Naive thymus-derived CD8-positive, alpha-beta T cell (primary cell): ENCODE results near the gene HDAC9. TPM values are rescaled to one million over a fixed set of nuclear protein-coding genes. Genes with fewer than 3 reads are reported as not detected.

ENCODE experiments used
- ATAC-seq, 2 donors: fragments of 150-1000 bp; cut with Tn5 transposase in 1 of 2; sonication (Bioruptor Pico), chemical (Tn5 transposase) in 1 of 2; 1 replicate in 1 of 2; 2 replicates in 1 of 2; pipeline ENCODE4 v1.10.0; 2021; ENCODE audit warnings: mild to moderate bottlenecking in 2 of 2, moderate library complexity in 2 of 2
- POLR2A ChIA-PET: fragments of 350-600 bp; sonication (Branson Sonifier 250); formaldehyde crosslinking; loops from one replicate; lab custom pipeline; 2021; ENCODE audit warnings: antibody characterized with exemption; lab: Charles Lee
- DNase-seq, 10 donors: peaks; one replicate each; pipeline versions ENCODE4 v3.0.0 to v3.0.0-alpha.2; 2020 to 2022
- H3K27ac Mint-ChIP-seq, 10 donors: one replicate each; pipeline ENCODE4 v1.8.0; 2020 to 2022; ENCODE audit warnings: mild to moderate bottlenecking in 10 of 10, mixed read lengths in 10 of 10, moderate library complexity in 4 of 10, inconsistent platforms in 1 of 10
- H3K27me3 Mint-ChIP-seq, 5 donors: one replicate each; pipeline ENCODE4 v1.8.0; 2021 to 2022; ENCODE audit warnings: mixed read lengths in 5 of 5
- H3K36me3 Mint-ChIP-seq, 3 donors: one replicate each; pipeline ENCODE4 v1.8.0; 2020 to 2022; ENCODE audit warnings: mixed read lengths in 3 of 3, mild to moderate bottlenecking in 2 of 3, inconsistent platforms in 1 of 3
- H3K4me1 Mint-ChIP-seq, 4 donors: one replicate each; pipeline ENCODE4 v1.8.0; 2021 to 2022; ENCODE audit warnings: mixed read lengths in 4 of 4
- H3K4me3 Mint-ChIP-seq, 10 donors: one replicate each; pipeline ENCODE4 v1.8.0; 2020 to 2022; ENCODE audit warnings: mild to moderate bottlenecking in 10 of 10, mixed read lengths in 10 of 10, moderate library complexity in 6 of 10, inconsistent platforms in 1 of 10
- H3K9me3 Mint-ChIP-seq, 9 donors: one replicate each; pipeline ENCODE4 v1.8.0; 2020 to 2022; ENCODE audit warnings: mixed read lengths in 9 of 9, mild to moderate bottlenecking in 3 of 9, inconsistent platforms in 1 of 9, moderate library complexity in 1 of 9
- polyA plus RNA-seq, 3 donors: library from polyadenylated mRNA; unstranded; fragments of 300-500 nt; fragmentation: Illumina TruSeq; gene quantifications; one replicate each; pipeline ENCODE4 v1.2.3, GENCODE V29; 2021
- total RNA-seq, 8 experiments: library from RNA in 2 of 8; stranded (reverse) in 2 of 8; gene quantifications; one replicate each; pipeline ENCODE4 v1.2.3 and lab custom pipeline; 2021 to 2026

Gene HDAC9
- total and polyA plus RNA-seq, 5 experiments from 2014 or later: 0.03 to 3.1 (median 2.0) TPM

DNA sequence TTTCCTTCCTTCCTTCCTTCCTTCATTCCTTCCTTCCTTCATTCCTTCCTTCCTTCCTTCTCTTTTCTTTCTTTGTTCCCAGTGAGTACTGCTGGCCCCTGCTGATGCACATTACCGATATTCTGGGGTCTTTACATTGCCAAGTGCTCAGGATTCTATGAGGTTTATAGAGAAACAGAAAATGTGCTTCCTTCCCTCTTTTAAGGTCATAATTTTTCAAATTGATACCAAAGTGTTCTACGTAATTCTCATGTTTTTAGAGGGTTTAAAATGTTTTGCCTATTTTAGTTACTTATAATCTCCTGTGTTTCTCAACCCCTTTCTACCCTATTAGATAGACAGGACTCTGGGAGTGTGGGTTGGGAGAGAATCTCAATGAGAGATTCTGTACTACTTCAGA lies 291.2 kb downstream of the HDAC9 start:
- DNase-seq: no peak
- H3K4me3 Mint-ChIP-seq: no peak overlapping the region
- H3K9me3 Mint-ChIP-seq: peaks cover 0 to 33% (median 5%) of the 10 kb centered on the region in 9 donors
- no peak for ATAC-seq
- POLR2A ChIA-PET: no interaction called here
- H3K4me1 Mint-ChIP-seq: no peaks in the 10 kb centered on the region
- no peak overlapping the region for H3K27ac Mint-ChIP-seq
- H3K27me3 Mint-ChIP-seq: no peaks in the 10 kb centered on the region
- peaks cover 0 to 2% (median 0%) of the 10 kb centered on the region in 3 donors for H3K36me3 Mint-ChIP-seq

DNA sequence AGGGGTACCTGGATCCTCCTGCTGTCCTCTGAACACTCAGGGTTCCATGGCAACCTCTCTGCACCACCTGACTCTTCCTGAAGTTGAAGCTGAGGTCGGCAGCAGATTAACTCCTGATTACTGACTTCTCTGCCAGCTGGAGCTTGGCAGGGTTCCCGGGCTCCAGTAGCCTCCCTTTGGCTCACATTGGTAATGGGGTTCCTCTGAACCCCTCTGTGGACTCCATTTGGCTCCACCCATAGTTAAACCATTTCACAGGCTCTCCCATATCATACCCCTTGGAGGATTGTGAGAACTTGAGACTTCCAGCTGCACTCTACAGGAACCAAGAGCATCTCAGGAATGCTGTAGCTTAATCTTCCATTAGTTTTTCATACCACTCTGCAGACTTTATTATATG lies 292.5 kb downstream of the HDAC9 start:
- no peak for DNase-seq
- peaks cover 0 to 33% (median 5%) of the 10 kb centered on the region in 9 donors for H3K9me3 Mint-ChIP-seq
- no peak for ATAC-seq
- POLR2A ChIA-PET: no interaction called here
- H3K27ac Mint-ChIP-seq: no peak overlapping the region
- H3K4me3 Mint-ChIP-seq: no peak overlapping the region
- no peaks in the 10 kb centered on the region for H3K27me3 Mint-ChIP-seq
- no peaks in the 10 kb centered on the region for H3K4me1 Mint-ChIP-seq
- H3K36me3 Mint-ChIP-seq: peaks cover 0 to 2% (median 0%) of the 10 kb centered on the region in 3 donors

DNA sequence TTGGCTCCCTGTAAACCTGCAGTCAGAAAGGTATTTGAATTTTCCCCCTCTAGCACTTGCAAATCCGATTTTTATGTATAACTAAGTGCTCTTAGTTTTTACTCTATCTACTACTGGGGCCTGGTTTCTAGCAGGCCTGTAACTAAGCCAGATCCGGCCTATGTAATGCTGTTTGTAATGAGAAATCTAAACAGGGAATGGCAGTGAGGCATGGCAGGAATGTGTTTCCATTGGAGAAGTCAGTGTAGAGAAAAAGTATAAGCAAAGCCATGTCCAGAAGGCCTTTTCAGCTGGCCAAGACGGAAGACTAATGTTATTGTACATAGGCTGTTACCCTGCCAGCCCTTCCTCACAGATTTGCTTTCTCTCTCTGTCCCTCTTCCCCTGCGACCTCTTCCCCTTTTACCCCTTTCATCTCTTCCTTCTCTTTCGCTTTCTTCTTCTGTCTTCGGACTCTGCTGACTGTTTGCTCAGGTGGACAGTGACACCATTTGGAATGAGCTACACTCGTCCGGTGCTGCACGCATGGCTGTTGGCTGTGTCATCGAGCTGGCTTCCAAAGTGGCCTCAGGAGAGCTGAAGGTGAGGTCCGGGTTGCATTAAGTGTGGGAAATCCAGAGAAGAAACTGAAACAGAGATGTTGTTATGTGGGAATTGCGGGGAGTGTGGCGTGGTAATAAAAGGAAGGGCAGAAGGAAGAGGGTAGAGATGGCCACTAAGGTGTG lies 297.5 kb downstream of the HDAC9 start:
- POLR2A ChIA-PET: no interaction called here
- Mint-ChIP-seq H3K4me3 (no peak overlapping the region), H3K27me3 (no peaks in the 10 kb centered on the region), H3K27ac (no peak overlapping the region), H3K9me3 (peaks cover 0 to 16% (median 2%) of the 10 kb centered on the region in 9 donors), H3K36me3 (no peaks in the 10 kb centered on the region), H3K4me1 (no peaks in the 10 kb centered on the region)
- ATAC-seq (no peak), DNase-seq (no peak)

- no peaks in the 10 kb centered on the region for H3K36me3 Mint-ChIP-seq
- POLR2A ChIA-PET: no interaction called here
- ATAC-seq (no peak), DNase-seq (no peak)
- no peak overlapping the region for H3K4me3 Mint-ChIP-seq
- H3K4me1 Mint-ChIP-seq: no peaks in the 10 kb centered on the region
- H3K9me3 Mint-ChIP-seq: peaks cover 0 to 3% (median 0%) of the 10 kb centered on the region in 9 donors
- H3K27ac Mint-ChIP-seq: no peak overlapping the region
- no peaks in the 10 kb centered on the region for H3K27me3 Mint-ChIP-seq
Observed at GRCh38 chr7:18796216-18796615, 300.7 kb downstream of the HDAC9 start.

GRCh38 chr7:18798088-18798906 lies 302.7 kb downstream of the HDAC9 start:
- DNase-seq (no peak), ATAC-seq (no peak)
- Mint-ChIP-seq H3K27ac (no peak overlapping the region), H3K36me3 (no peaks in the 10 kb centered on the region), H3K4me1 (no peaks in the 10 kb centered on the region), H3K4me3 (no peak overlapping the region), H3K27me3 (no peaks in the 10 kb centered on the region), H3K9me3 (peaks cover 0 to 3% (median 0%) of the 10 kb centered on the region in 9 donors)
- POLR2A ChIA-PET: no interaction called here

- no peak for ATAC-seq
- no peaks in the 10 kb centered on the region for H3K4me1 Mint-ChIP-seq
- H3K4me3 Mint-ChIP-seq: no peak overlapping the region
- no peak for DNase-seq
- POLR2A ChIA-PET: no interaction called here
- H3K36me3 Mint-ChIP-seq: no peaks in the 10 kb centered on the region
- peaks cover 0 to 3% (median 0%) of the 10 kb centered on the region in 9 donors for H3K9me3 Mint-ChIP-seq
- no peak overlapping the region for H3K27ac Mint-ChIP-seq
- no peaks in the 10 kb centered on the region for H3K27me3 Mint-ChIP-seq
Observed at GRCh38 chr7:18799899-18800298, 304.4 kb downstream of the HDAC9 start.

- Mint-ChIP-seq H3K9me3 (peaks cover 0 to 16% (median 0%) of the 10 kb centered on the region in 9 donors), H3K36me3 (no peaks in the 10 kb centered on the region), H3K4me3 (no peak overlapping the region), H3K27me3 (no peaks in the 10 kb centered on the region), H3K4me1 (no peaks in the 10 kb centered on the region), H3K27ac (no peak overlapping the region)
- ATAC-seq (no peak), DNase-seq (no peak)
- POLR2A ChIA-PET: no interaction called here
Observed at GRCh38 chr7:18803923-18804322, 308.4 kb downstream of the HDAC9 start.

GRCh38 chr7:18806177-18806576 lies 310.6 kb downstream of the HDAC9 start:
- Mint-ChIP-seq H3K36me3 (no peaks in the 10 kb centered on the region), H3K27ac (peak overlapping the region in 2 of 10 donors; percentile 4 to 15), H3K9me3 (peaks cover 0 to 16% (median 0%) of the 10 kb centered on the region in 9 donors), H3K27me3 (no peaks in the 10 kb centered on the region), H3K4me1 (no peaks in the 10 kb centered on the region), H3K4me3 (no peak overlapping the region)
- ATAC-seq (no peak), DNase-seq (no peak)
- POLR2A ChIA-PET: no interaction called here

DNA sequence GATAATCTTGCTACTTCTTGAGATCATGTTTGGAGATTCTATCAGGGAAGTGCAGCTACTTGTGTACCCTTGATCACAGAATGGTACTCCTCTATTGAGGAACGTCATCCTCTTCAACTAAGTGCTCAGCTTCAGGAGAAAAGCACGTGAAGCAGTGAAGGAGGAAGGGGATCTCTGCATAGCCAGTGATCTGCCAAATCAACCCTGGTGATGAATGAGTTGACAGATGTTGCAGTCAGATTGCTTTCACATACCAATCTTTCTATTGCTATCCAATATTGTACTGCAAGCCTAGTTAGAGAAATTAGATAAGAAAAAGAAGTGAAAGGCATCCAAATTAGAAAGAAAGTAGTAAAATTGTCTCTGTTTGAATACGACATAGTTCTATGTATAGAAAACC lies 312.5 kb downstream of the HDAC9 start:
- no peak for DNase-seq
- Mint-ChIP-seq H3K4me3 (no peak overlapping the region), H3K27me3 (no peaks in the 10 kb centered on the region), H3K27ac (no peak overlapping the region), H3K9me3 (peaks cover 2 to 24% (median 4%) of the 10 kb centered on the region in 9 donors), H3K4me1 (no peaks in the 10 kb centered on the region), H3K36me3 (no peaks in the 10 kb centered on the region)
- POLR2A ChIA-PET: no interaction called here
- no peak for ATAC-seq

DNA sequence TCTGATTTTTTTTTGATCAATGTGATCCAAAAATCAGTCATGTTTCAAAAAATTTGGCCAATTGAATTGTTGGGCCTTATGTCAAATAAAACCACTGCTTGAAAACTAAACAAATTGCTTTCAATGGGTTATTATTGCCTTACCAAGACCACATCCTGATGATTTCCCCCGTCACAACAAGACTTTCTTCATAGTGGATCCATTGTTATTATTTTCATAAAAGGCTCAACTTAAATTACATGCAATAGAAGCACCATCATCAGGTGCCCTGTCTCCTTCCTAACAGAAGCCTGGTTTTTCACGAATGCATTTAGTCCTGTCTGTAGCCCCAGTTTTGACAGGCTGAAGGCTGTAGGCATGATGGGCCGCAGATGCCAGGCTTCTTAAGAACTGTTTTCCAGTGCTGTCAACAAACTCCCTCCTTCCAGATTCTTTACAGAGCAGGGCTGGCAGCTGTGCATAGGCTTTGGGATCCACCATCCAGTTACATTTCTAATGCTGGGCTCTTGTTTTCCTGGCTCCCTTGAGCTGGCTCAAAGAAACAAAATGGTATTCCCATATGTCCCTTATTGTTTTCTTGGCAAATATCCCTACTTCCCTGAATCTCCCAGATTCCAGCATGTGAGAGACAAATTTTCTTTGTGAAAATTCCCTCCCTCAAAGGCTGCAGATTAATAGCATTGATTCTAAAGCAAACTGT lies 319.9 kb downstream of the HDAC9 start:
- H3K4me3 Mint-ChIP-seq: no peak overlapping the region
- no peaks in the 10 kb centered on the region for H3K36me3 Mint-ChIP-seq
- H3K9me3 Mint-ChIP-seq: peaks cover 2 to 25% (median 10%) of the 10 kb centered on the region in 9 donors
- DNase-seq (no peak), ATAC-seq (no peak)
- POLR2A ChIA-PET: no interaction called here
- no peak overlapping the region for H3K27ac Mint-ChIP-seq
- no peaks in the 10 kb centered on the region for H3K27me3 Mint-ChIP-seq
- H3K4me1 Mint-ChIP-seq: no peaks in the 10 kb centered on the region

- Mint-ChIP-seq H3K36me3 (no peaks in the 10 kb centered on the region), H3K4me3 (no peak overlapping the region), H3K4me1 (no peaks in the 10 kb centered on the region), H3K9me3 (peaks cover 0 to 7% (median 0%) of the 10 kb centered on the region in 9 donors), H3K27me3 (no peaks in the 10 kb centered on the region), H3K27ac (no peak overlapping the region)
- DNase-seq (no peak), ATAC-seq (no peak)
- POLR2A ChIA-PET: no interaction called here
Observed at GRCh38 chr7:18820981-18821380, 325.4 kb downstream of the HDAC9 start.

DNA sequence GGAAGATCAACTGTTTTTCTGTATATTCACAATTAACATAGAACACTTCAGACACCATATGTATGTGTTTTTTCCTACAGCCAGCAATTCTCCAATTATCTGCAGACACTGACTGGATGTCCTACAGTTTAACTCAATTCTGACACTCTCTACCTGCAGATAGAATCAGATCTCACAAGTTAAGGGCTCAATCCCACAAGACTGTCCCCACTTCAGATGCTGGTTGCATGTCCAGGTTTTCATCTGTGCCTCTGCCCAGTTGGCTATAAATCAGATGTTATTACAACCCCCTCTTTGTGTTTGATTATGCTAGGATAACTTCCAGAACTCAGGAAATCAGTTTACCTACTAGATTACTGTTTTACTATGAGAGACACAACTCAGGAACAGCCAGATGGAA lies 326.0 kb downstream of the HDAC9 start:
- no peak overlapping the region for H3K27ac Mint-ChIP-seq
- no peaks in the 10 kb centered on the region for H3K4me1 Mint-ChIP-seq
- no peak overlapping the region for H3K4me3 Mint-ChIP-seq
- H3K36me3 Mint-ChIP-seq: no peaks in the 10 kb centered on the region
- peaks cover 0 to 2% (median 0%) of the 10 kb centered on the region in 9 donors for H3K9me3 Mint-ChIP-seq
- ATAC-seq: no peak
- DNase-seq: no peak
- H3K27me3 Mint-ChIP-seq: no peaks in the 10 kb centered on the region
- POLR2A ChIA-PET: no interaction called here

DNA sequence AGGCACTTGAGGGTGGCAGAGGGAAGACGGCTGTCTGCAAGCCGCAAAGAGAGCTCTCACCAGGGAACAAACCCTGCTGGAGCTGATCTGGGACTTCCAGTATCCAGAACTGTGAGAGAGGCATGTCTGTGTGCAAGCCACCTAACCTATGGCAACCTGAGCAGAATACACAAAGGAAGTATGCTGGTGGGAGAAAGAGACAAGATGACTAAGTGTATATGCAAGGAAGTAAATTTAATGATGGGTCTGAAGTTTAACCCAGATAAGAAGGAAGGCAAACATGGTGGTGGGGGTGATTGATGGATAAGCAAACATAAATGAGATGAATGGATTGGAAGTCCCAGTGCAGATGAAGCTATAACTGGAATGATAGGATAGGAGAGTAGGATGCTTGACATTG lies 328.6 kb downstream of the HDAC9 start:
- no peaks in the 10 kb centered on the region for H3K27me3 Mint-ChIP-seq
- ATAC-seq (no peak), DNase-seq (no peak)
- no peak overlapping the region for H3K4me3 Mint-ChIP-seq
- H3K4me1 Mint-ChIP-seq: no peaks in the 10 kb centered on the region
- H3K27ac Mint-ChIP-seq: no peak overlapping the region
- no peaks in the 10 kb centered on the region for H3K36me3 Mint-ChIP-seq
- peaks cover 0 to 3% (median 0%) of the 10 kb centered on the region in 9 donors for H3K9me3 Mint-ChIP-seq
- POLR2A ChIA-PET: no interaction called here
